ENCODE data around the gene STRIT1. TPM values are rescaled to one million over a fixed set of nuclear protein-coding genes. Genes with fewer than 3 reads are reported as not detected.

STRIT1 gene
- total RNA-seq, 1 experiment from 2014 or later, result not detected

- intact Hi-C loops (cut with micrococcal nuclease; ENCODE audit: unreplicated experiment) (no loop called here), in situ Hi-C loops (cut with HindIII; ENCODE audit: low pct_unique_long_range_greater_than_20kb, low sequenced_read_pairs) (no loop called here)
- no peak overlapping the region for H3K4me3 ChIP-seq (ENCODE audit: low read depth in 2 of 2, low read length in 2 of 2)
- TF ChIP-seq SIN3A (IDR thresholded peaks at IDR 0.05; ENCODE audit: borderline replicate concordance, insufficient read depth, low read depth, low read length) (no peak), POLR2AphosphoS5 (IDR thresholded peaks at IDR 0.05; ENCODE audit: low read depth, low read length) (no peak)
- TF ChIP-seq, protein P1, sequence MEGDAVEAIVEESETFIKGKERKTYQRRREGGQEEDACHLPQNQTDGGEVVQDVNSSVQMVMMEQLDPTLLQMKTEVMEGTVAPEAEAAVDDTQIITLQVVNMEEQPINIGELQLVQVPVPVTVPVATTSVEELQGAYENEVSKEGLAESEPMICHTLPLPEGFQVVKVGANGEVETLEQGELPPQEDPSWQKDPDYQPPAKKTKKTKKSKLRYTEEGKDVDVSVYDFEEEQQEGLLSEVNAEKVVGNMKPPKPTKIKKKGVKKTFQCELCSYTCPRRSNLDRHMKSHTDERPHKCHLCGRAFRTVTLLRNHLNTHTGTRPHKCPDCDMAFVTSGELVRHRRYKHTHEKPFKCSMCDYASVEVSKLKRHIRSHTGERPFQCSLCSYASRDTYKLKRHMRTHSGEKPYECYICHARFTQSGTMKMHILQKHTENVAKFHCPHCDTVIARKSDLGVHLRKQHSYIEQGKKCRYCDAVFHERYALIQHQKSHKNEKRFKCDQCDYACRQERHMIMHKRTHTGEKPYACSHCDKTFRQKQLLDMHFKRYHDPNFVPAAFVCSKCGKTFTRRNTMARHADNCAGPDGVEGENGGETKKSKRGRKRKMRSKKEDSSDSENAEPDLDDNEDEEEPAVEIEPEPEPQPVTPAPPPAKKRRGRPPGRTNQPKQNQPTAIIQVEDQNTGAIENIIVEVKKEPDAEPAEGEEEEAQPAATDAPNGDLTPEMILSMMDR (IDR thresholded peaks at IDR 0.05), result no peak
- no peaks in the 10 kb centered on the region for H3K36me3 ChIP-seq (ENCODE audit: control insufficient read depth, insufficient read depth, low read length)
- no peak overlapping the region for H3K27ac ChIP-seq (ENCODE audit: low read length)
- no peaks in the 10 kb centered on the region for H3K27me3 ChIP-seq (ENCODE audit: control insufficient read depth, insufficient read depth, low read length)
- CTCF ChIA-PET, result no interaction called here
- POLR2A ChIA-PET, result no interaction called here
- ATAC-seq (no peak), DNase-seq (ENCODE audit: low read depth, low spot score) (no peak)
- no TSS peak for BruUV-seq (replicated peaks)
- no peaks in the 10 kb centered on the region for H3K9me3 ChIP-seq (ENCODE audit: control insufficient read depth, insufficient read depth, low read depth, low read length)
- H3K4me1 ChIP-seq (ENCODE audit: control insufficient read depth, insufficient read depth, low read length), result no peaks in the 10 kb centered on the region
Measured at GRCh38 chr3:155339052-155339451, 45.6 kb upstream of the STRIT1 start.

DNA sequence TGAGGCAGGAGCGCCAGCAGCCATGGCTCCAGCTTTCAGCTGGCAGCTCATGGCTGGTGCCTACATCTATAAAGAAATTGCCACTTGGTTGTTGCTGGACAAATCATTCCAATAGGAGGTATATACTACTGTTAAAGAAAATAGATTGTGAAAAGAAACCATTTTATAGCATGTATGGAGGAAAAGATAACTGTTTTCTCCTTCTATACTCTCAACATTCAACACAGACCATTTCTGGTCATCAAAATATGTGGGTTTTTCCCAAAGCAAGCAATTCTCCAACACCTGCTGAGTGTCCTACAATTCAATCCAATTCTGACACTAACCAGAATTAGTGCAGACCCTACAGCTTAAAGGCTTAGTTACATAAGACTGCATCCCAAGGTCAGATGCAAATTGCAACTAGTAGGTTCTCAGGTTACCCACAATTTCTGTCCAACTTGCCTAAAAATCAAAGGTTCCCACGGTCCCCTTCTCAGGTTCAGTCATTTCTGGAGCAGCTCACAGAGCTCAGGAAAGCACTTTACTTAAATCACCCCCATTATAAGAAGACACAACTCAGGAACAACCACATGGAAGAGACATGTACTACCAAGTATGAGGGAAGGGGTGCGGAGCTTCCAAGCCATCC lies 42.4 kb upstream of the STRIT1 start:
- POLR2A ChIA-PET, result no interaction called here
- intact Hi-C loops (cut with micrococcal nuclease; ENCODE audit: unreplicated experiment), result no loop called here
- Histone ChIP-seq H3K4me3 (ENCODE audit: low read depth in 2 of 2, low read length in 2 of 2) (no peak overlapping the region), H3K27me3 (ENCODE audit: control insufficient read depth, insufficient read depth, low read length) (no peaks in the 10 kb centered on the region), H3K36me3 (ENCODE audit: control insufficient read depth, insufficient read depth, low read length) (no peaks in the 10 kb centered on the region), H3K4me1 (ENCODE audit: control insufficient read depth, insufficient read depth, low read length) (no peaks in the 10 kb centered on the region), H3K27ac (ENCODE audit: low read length) (no peak overlapping the region), H3K9me3 (ENCODE audit: control insufficient read depth, insufficient read depth, low read depth, low read length) (no peaks in the 10 kb centered on the region)
- no peak for DNase-seq (ENCODE audit: low read depth, low spot score)
- TF ChIP-seq, protein P2, sequence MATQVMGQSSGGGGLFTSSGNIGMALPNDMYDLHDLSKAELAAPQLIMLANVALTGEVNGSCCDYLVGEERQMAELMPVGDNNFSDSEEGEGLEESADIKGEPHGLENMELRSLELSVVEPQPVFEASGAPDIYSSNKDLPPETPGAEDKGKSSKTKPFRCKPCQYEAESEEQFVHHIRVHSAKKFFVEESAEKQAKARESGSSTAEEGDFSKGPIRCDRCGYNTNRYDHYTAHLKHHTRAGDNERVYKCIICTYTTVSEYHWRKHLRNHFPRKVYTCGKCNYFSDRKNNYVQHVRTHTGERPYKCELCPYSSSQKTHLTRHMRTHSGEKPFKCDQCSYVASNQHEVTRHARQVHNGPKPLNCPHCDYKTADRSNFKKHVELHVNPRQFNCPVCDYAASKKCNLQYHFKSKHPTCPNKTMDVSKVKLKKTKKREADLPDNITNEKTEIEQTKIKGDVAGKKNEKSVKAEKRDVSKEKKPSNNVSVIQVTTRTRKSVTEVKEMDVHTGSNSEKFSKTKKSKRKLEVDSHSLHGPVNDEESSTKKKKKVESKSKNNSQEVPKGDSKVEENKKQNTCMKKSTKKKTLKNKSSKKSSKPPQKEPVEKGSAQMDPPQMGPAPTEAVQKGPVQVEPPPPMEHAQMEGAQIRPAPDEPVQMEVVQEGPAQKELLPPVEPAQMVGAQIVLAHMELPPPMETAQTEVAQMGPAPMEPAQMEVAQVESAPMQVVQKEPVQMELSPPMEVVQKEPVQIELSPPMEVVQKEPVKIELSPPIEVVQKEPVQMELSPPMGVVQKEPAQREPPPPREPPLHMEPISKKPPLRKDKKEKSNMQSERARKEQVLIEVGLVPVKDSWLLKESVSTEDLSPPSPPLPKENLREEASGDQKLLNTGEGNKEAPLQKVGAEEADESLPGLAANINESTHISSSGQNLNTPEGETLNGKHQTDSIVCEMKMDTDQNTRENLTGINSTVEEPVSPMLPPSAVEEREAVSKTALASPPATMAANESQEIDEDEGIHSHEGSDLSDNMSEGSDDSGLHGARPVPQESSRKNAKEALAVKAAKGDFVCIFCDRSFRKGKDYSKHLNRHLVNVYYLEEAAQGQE (IDR thresholded peaks at IDR 0.05; ENCODE audit: insufficient read depth in 1 of 2, low read depth in 2 of 2, low read length in 1 of 2), result no peak
- TF ChIP-seq SIN3A (IDR thresholded peaks at IDR 0.05; ENCODE audit: borderline replicate concordance, insufficient read depth, low read depth, low read length) (no peak), POLR2AphosphoS5 (IDR thresholded peaks at IDR 0.05; ENCODE audit: low read depth, low read length) (no peak), TCF7L2 (IDR thresholded peaks at IDR 0.05; ENCODE audit: low read depth, low read length) (no peak)
- TF ChIP-seq, protein P1 (IDR thresholded peaks at IDR 0.05), result no peak
- CTCF ChIA-PET, result no interaction called here
- in situ Hi-C loops (cut with HindIII; ENCODE audit: low pct_unique_long_range_greater_than_20kb, low sequenced_read_pairs), result no loop called here
- no peak for ATAC-seq
- BruUV-seq (replicated peaks), result no TSS peak

Measured in Panc1 (cell line).